ENCODE results near the gene USP3.

The USP3 gene

DNA sequence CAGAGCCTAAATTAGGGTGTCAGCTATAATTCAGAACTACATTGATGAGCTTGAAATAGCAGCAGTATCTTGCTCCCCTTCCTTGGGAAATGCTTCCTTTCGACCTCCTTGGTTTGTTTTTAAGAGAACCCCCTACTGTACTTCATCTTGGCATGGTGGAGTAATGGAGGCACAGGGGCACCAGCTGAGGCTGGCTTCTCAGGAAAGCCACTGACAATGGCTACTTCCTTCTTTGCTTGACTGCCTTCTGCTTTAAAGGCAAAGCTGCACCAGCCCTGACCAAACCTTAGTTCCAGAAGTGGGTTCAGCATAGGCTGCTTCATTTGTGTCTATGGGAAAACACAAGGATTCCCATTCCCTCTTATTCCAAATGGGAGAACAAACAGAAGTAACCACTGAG is 91.3 kb downstream of the USP3 start:
- DNase-seq = no peak

DNA sequence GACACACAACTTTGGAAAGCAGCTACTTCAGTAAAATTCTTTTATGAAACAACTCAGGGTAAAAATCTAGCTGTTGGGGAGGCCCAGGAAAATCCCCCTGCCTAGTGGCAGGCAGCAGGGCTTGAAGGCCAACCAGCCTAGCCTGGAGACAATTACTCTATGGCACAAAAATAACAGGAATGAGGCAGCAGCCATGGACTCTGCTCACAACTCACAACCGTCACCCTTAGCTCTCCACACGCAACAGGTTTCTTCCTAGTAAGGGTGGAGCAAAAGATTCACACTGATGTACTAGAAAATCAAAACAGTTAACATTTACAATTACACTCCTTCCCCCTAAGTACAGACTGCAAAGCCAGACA is 92.3 kb downstream of the USP3 start:
- no peak for DNase-seq

DNA sequence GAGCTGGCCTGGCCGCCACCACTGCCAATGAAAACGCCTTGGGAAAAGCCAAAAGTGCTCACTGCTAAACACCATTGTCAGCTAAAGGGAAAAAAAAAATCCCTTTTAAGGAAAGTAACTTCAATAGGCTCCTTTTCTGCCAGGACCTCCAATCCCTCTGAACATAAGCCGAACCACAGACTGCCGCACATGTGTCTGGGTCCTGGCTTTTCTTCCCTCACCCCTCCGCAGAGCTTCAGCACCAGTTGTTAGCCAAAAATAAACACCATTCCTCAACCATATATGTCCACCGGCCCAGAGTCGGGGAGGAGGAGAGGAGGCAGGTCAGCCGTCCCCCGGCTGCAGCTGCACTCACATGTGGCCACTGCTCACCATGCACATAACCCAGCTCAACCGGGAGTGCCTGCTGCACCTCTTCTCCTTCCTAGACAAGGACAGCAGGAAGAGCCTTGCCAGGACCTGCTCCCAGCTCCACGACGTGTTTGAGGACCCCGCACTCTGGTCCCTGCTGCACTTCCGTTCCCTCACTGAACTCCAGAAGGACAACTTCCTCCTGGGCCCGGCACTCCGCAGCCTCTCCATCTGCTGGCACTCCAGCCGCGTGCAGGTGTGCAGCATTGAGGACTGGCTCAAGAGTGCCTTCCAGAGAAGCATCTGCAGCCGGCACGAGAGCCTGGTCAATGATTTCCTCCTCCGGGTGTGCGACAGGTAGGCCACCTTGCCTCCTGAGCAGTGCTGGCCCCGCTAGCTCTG is 92.8 kb downstream of the USP3 start, which contains the start of gene FBXL22:
TSS of gene FBXL22 (plus strand) at position 350 of the 753 bp plus-strand sequence. CDS start at position 356, 6 bp downstream.
- no peak for DNase-seq

DNA sequence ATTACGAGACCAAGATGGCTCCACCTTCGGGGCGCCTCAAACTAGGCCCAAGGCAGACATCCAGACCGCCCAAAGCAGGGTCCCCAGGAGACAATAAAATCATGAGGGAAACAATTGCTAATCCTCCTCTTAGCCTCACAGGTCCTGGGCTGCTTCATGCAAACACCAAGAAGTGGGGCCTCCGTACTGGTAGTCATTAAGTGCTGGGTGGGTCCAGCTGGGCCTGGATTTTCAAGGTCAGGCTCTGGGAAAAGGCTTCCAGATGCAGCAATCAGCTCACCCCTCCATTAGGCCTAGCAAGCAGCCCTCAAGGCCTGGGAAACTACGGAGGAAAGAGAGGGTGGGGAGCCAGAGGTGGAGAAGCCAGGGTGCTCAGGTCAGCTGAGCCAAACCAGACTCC is 93.4 kb downstream of the USP3 start:
- DNase-seq = no peak

DNA sequence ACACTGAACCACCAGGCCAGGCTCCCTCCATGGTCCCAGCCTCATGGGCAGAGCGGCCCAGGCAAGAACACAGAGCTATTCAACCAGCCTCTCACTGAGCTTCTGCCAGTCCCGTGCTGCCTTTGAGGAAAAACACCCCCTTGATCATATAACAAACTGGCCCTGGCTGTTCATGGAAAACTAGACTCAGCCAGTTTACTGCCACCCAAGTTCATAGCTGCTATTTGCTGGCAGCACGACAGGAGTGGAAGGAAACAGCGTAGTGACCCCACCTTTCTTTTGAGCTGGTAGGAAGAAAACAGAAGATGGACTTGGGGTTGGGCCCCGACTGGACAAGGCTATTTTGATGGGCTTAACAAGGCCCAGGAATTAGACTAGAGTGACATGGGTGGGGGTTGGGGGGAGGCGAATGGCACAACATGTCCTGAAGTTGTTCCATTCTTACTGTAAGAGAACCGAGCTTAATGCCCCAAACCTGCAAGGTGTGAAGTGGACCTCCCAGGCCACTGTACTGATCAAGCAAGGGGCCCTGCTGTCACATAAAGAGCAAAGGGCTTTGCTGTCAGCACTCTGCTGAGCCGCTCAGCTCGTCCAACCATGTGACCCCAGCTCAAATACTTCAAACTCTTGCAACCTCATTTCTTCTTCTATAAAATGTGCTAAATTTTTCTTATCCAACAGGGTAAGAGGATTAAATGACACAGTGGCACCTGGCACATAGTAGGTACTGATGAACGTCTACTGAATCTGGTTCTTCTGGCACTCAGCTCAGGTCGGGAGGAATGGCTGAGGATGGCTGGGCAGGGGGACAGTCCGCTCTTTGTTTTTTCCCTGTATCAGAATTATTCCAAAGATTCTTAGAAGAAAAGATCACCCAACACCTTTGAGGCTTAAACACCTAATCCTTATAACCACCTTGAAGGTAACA is 94.3 kb downstream of the USP3 start:
- DNase-seq = no peak

DNA sequence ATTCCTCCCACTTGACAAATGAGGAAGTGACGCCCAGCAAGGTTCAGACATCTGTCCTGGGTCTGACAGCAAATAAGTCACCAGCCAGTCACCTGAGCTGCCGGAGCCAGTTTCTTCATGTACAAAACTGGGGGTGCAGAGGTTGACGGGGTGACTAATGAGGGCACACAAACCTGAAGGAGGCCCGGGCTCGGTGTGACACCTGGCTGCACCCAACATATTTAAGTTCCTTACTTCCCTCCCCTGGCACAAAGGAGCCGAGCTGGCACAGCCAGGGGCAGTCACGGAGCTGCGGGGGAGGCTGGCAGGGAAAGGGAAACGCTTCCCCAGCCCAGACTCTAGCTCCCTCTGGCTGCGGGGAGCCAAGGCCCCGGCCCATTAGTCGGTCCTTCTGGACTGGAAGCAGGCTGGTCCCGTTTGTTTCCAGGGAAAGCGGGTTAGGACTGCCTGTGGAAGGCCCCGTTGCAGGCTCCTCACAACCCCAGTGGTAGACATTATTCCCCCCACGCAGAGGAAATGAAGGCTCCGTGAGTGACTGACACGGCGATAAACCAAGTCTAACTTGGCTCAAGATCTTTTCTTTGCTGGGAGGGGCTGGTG is 95.1 kb downstream of the USP3 start:
- no peak for DNase-seq

DNA sequence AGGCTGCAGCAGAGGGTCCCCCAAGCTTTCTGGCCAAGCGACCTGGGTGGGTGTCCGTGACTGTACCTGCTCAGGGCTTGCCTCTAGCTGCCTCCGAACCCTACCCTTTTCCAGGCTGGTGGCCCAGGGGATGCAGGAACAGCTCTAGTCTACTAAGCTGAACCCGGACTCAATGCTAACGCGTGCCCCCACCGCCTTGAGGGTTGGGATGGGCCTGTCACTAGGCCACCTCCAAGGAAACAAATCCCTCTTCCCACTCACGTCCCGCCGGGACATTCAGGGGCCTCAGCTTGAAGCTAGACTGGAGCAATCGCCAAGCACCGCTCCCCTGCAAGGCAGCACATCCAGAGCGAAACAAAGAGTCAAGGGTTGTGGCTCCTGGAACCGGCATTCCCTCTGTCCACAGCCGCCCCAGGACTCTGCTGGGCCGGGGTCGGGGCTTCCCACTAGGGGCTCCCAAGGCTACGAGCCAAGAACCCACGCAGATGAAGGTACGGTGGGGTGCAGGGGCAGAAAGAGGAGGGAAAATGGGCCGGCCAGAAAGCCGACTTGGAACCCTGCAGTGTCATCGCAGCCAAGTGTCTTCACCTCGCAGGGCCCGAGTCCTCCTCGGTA is 95.7 kb downstream of the USP3 start:
- no peak for DNase-seq

DNA sequence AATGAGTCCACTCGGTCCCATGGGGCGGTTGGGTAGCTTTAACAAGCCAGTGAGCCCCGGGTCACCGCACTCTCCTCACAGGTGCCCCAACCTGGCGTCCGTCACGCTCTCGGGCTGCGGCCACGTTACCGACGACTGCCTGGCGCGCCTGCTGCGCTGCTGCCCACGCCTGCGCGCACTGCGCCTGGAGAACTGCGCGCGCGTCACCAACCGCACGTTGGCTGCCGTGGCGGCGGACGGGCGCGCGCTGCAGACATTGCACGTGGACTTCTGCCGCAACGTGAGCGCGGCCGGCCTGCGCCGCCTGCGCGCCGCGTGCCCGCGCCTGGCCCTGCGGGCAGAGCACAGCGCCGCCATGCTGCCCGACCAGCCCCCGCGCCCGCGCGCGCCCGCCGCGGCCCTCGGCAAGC is 96.2 kb downstream of the USP3 start:
- peak; percentile 89 for DNase-seq

DNA sequence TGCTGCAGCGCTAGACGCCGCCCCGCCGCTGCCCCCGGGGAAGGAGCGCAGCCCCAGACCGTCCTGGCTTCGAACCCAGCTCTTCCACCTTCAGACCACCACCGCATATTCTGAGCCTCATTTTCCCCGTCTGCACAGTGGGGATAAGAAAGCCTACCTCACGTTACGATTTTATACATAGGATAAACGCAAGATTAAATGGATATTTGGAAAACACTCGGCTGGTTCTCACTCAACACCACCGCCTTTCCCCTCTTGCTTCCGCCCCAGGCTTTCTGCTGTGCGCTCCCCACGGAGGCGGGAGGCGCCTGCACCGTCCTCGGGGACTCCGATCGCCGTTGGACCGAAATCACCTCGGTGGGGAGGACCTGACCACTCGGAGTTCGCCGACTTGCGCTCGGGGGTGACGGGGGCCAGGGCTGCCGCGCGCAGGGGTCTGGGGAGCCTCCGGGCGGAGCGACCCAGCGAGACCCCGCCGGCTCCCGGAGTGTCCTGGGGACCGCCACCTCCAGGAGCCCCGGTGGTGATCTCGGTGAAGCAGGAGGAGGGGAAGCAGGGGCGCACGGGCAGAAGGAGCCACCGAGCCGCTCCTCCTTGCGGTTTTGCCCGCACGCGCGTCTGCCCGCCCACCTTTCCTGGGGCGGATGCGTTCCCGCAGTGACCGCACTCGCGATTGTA is 96.8 kb downstream of the USP3 start:
- no peak for DNase-seq

DNA sequence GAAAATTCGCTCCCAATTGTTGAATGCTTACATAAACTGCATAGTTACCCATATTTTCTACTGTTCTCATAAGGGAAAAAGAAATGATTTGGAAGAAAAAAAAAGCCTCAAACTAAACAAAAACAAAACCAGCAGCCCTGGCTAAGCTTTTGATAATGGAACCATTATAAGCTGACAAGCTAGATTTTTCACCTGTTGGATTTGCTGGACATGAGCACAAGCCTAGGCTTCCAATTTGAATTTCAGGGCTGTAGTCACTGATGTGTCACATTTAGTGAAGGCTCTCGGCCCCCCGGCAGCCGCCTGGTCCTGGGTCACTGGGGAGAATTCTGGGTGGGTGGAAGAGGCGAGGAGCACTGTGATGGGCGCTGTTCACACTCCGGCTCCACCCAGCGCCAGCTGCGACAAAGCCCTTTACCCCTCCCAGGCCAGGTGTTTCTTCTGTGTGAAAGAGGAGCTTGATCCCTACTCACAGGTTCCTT is 97.4 kb downstream of the USP3 start:
- DNase-seq = no peak

DNA sequence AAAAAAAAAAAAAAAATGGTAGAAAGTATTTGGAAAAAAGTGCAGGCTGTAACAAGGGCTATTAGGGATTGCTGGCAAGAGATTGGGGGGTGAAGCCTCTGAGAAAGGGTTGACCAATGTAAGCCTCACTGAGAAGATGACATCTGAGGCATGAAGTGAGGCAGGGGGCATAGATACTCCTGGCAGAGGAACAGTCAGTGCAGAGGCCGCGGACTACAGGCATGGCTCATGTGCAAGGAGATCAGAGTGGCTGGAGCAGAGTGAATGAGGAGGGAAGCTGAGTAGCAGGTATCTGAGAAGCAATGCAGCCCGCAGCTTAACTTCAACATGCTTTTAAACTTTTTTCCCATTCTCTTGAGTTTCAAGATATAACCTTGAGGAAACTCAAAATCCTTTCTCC is 98.2 kb downstream of the USP3 start:
- no peak for DNase-seq

DNA sequence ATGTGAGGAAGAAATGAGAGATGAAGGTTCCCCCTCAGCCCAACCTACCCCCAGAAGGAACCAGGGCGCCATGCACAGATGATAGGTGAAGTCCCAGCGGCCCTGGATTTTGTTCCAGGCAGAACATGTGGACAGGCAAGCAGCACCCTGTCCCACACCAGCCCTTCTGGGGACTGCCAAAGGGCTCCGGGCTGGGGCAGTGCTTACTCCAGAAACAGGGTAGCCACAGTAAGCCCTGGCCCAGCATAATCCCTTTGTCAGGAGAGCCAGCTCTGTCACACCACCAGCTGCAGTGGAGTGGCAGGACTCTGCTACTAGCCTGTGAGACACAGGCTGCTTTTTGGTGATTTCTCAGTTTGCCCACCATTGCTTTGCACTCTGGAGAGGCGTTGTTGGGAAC is 99.1 kb downstream of the USP3 start:
- no peak for DNase-seq

DNA sequence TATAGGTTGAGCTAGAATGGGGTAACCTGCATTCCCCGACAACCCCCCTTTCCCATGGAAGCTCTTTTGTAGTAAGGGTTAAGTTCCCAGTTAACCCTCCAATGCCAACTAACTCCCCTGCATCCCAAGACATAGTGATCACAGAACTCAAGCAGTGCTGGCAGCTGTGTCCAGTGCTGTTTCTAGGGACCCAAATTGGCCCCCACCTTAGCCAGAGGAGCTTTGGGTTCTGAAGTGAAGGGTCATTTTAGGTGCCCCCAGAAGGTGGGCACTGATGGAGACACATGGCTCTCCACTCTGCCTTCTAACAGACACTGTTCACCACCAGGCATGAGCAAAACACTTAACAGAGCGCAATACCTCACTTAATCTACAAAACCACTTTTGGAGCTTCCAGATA is 99.9 kb downstream of the USP3 start:
- DNase-seq = no peak

DNA sequence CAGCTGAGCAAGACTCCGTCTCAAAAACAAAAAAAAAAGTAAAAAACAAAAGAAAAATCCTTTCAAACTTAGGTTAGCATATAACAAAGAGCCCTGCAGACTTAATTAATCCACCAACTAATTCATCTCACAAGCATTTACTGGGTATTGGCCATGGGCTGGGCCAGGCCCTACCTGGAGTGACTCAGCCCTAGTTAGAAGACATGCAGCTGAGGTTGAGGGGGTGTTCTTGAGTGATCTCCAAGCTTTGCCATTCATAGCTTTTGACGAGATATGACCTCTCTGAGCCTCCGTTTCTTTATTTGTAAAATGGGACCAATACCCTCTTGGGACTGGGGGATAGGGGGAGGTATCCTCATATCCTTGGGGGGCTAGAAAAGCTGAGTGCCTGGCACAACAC is 100.6 kb downstream of the USP3 start:
- DNase-seq = no peak

DNA sequence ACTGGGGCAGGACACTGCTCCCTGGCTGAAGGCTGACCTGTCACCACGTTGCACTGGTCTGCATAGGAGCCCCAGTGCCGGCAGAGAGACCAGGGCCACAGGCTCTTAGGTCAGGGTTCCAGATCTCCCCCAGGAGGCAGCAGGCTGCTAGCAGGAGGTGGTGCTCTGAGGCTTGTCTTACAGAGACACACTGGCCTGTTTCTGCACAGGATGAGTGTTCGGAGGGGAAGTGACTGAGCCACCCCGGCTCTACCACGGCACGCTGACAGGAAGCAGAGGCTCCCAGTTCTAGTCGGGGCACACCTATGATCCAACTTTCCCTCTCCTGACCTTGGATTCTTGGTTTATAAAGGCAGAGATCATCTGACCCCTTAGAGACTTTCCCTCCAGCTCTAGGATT is 101.4 kb downstream of the USP3 start:
- DNase-seq = no peak

DNA sequence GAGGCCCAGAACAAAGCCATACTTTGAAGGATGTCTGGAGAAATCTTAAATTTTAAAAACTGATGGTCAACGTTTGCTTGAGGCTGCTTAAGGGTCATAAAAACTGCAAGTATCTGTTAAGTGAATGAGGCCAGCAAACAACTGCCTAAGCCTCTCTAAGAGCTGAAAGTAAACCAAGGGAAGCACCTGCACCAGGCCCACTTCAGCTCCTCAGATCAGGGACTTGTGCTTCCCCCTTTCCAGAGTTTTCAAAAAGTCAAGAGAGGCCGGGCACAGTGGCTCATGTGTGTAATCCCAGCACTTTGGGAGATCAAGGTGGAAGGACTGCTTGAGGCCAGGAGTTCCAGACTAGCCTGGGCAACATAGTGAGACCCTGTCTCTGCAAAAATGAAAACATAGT is 101.9 kb downstream of the USP3 start:
- DNase-seq = no peak

DNA sequence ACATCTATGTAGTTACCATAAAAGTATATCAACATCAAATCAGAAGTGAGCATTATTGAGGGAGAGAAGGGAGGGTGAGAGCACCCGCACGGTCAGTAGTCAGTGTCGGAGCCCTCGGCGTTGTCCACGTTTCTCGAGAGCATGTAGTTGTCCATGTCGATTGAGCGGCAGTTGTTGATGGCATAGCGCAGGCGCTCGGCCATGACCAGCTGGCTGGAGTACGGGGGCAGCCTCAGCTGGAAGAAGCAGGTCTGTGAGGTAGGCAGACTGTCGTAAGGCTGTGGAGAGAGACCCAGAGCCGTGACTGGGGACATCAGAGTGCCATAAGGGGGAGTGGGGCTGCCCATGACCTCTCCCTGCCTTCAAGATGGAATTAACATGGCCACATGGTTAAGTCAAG is 104.6 kb downstream of the USP3 start:
- DNase-seq = no peak

DNA sequence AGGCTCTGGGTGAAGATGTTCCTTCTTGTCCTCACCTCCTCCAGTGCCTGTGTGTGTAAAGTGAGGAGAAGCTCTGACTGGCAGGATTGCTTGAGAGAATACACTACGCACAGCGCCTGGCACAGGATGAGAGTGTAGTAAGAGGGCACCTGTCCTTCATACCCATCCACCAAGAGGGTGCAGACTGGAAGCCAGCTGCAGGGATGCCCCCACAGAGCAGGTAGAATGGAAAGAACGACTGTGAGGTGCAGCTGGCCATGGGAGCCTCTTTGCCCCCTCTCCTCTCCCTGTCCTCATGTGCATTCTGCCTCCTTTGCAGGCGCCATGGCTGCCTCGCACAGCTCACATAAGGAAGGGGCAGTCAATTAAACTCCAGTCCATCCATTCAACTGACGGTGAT is 105.1 kb downstream of the USP3 start:
- no peak for DNase-seq

DNA sequence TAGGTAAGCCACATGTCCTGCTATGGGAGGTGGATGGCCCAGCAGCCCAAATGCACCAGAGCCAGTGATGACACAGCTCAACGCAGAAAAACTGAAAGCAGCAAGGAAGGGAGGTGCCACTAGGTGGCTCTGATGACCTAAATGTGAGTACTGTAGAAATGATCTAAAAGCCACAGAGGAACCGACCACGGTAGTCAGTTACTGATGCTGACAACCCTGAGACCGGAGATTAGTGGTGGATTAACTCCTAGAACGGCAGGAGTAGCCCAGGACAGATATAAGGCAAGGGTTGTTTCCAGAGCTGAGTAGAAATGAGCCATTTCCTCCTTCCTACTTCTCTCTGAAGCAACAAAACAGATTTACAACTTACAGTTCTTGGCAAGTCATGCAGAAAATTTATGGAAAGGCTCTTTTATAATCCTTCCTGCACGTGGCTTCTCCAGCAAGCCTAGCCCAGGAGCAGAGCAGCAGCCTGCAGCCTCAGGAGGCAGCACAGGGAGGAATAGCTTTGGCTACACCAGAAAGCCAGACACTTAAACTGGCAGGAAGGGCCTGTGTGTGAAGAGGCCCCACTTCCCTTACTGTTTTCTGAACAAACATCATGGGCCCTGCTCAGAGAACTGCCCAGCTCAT is 105.9 kb downstream of the USP3 start:
- DNase-seq = peak; percentile 89

DNA sequence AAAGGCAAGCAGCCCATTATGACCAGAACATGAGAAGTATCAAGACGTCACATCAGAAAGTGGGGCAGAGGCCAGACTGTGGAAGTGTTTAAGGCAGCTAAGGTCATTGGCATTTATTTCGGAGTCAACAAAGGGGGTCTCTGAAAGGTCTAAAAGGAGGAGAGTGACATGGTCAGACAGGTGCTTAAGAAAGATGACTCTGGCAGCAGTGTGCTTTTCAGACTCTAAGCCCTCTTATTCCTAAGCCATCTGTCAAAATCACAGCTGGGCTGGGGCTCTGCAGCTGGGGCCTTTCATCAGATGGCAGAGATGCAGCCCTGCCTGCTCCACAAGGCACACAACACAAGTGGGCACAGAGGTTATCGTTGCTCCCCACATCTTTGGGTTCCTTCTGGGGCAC is 106.8 kb downstream of the USP3 start:
- DNase-seq = no peak

DNA sequence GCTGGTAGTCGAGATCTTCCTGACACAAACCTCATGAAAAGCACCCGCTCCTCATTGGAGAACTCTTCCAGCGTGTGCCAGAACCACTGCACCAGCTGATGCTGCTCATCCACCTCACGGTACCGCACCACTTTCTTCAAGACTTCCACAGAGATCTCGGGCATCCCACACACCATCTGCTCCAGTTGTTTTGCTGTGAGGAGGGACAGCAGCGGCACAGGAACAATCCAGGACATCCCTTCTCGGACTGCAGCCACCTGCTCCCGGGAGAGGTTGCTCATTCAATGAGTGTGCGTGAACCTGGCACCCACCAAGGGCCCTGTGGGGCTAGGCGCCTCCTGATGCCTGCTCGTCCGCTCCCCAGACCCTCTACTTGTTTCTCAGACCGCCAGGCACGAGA is 107.9 kb downstream of the USP3 start:
- no peak for DNase-seq

DNA sequence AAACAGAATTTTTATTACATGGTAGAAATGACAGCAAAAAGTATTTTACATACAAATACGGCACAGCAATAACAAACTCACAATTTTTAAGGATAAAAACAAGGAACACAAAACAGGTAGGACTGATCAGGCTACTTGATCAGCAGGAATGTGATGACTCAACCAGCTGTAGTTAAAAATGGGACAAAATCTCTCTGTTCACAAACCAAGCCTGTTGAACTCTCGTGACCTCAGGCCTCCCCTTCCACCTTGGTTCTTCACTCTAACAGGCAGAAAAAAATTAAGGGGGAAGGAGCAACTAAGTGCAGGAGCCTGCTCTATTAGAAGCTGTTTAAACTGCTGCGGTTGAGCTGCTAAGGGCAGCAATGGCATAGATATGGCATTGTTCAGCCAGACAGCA is 111.5 kb downstream of the USP3 start:
- no peak for DNase-seq

Data from NCI-H1048 (cell line).